Panc1 (cell line): ENCODE results near the gene GCN1. TPM values are rescaled to one million over a fixed set of nuclear protein-coding genes. Genes with fewer than 3 reads are reported as not detected.

ENCODE experiments used
- ATAC-seq: fragments of 200-7000 bp; cut with Tn5 transposase; 2 replicates; pipeline ENCODE4 v1.9.1; 2020; ENCODE audit warnings: mild to moderate bottlenecking, moderate library complexity
- BruUV-seq: library from RNA; stranded (reverse); fragments of 400-500 nt; replicated peaks from 2 replicates; lab custom pipeline; 2021; lab: Mats Ljungman, UMichigan
- CTCF ChIA-PET: fragments of 300-600 bp; sonication (Branson Sonifier 250); formaldehyde crosslinking; loops from one replicate; lab custom pipeline; 2022; ENCODE audit warnings: antibody characterized with exemption; lab: Charles Lee
- POLR2A ChIA-PET: fragments of 300-600 bp; sonication (Branson Sonifier 250); formaldehyde crosslinking; loops from one replicate; lab custom pipeline; 2022; ENCODE audit warnings: antibody characterized with exemption; lab: Charles Lee
- DNase-seq: peaks from one replicate; pipeline ENCODE4 v3.0.0-alpha.2; 2010; ENCODE audit warnings: low read depth, low spot score
- H3K27ac ChIP-seq: 2 replicates; pipeline ENCODE4 v1.5.1; 2011; ENCODE audit warnings: mild to moderate bottlenecking, low read length, inconsistent platforms
- H3K27me3 ChIP-seq: fragments of 200-500 bp; sonication (Bioruptor generic); 2 replicates; pipeline ENCODE4 v1.6.0; 2014; ENCODE audit warnings: low read length, inconsistent platforms; ENCODE audit not compliant: control insufficient read depth, insufficient read depth
- H3K36me3 ChIP-seq: fragments of 200-500 bp; sonication (Bioruptor generic); 2 replicates; pipeline ENCODE4 v1.5.1; 2014; ENCODE audit warnings: inconsistent platforms, mild to moderate bottlenecking, low read length, moderate library complexity; ENCODE audit not compliant: control insufficient read depth, insufficient read depth
- H3K4me1 ChIP-seq: 2 replicates; pipeline ENCODE4 v1.5.1; 2011; ENCODE audit warnings: inconsistent platforms, mild to moderate bottlenecking, low read length, moderate library complexity; ENCODE audit not compliant: control insufficient read depth, insufficient read depth
- H3K4me3 ChIP-seq, 2 experiments: 2 replicates each; pipeline ENCODE4 v1.5.1; 2011 to 2012; ENCODE audit warnings: low read depth in 2 of 2, low read length in 2 of 2, mild to moderate bottlenecking in 2 of 2, inconsistent platforms in 1 of 2, moderate library complexity in 1 of 2
- H3K9me3 ChIP-seq: fragments of 200-500 bp; sonication (Bioruptor generic); 2 replicates; pipeline ENCODE4 v1.5.1; 2014; ENCODE audit warnings: low read depth, mild to moderate bottlenecking, inconsistent platforms, low read length, moderate library complexity; ENCODE audit not compliant: control insufficient read depth, insufficient read depth
- POLR2AphosphoS5 ChIP-seq: IDR thresholded peaks from 2 replicates; pipeline ENCODE4 v1.6.1; 2012; ENCODE audit warnings: mild to moderate bottlenecking, low read depth, low read length, moderate library complexity
- SIN3A ChIP-seq: IDR thresholded peaks from 2 replicates; pipeline ENCODE4 v1.6.1; 2012; ENCODE audit warnings: low read depth, mild to moderate bottlenecking, low read length, moderate library complexity, borderline replicate concordance; ENCODE audit not compliant: insufficient read depth
- TCF7L2 ChIP-seq: IDR thresholded peaks from 2 replicates; pipeline ENCODE4 v1.6.1; 2011; ENCODE audit warnings: mild to moderate bottlenecking, low read depth, low read length, inconsistent platforms
- in situ Hi-C: cut with HindIII; loops from 2 replicates; pipeline ENCODE4 v1.10.0; 2016; ENCODE audit warnings: low sequenced_read_pairs, low pct_unique_long_range_greater_than_20kb
- intact Hi-C: fragments of 100-400 bp; cut with micrococcal nuclease; formaldehyde crosslinking; loops from one replicate; pipeline ENCODE4 v1.10.0; 2022; ENCODE audit not compliant: unreplicated experiment
- total RNA-seq: library from RNA; stranded (reverse); gene quantifications from one replicate; pipeline ENCODE4 v1.2.1, GENCODE V29; 2021; ENCODE audit not compliant: unreplicated experiment
- TF ChIP-seq, protein P1 (sequence below): fragments of 450-650 bp; IDR thresholded peaks from 2 replicates; pipeline ENCODE4 v1.5.1; 2017; ENCODE audit warnings: mild to moderate bottlenecking
- TF ChIP-seq, protein P2 (sequence below), 2 experiments: IDR thresholded peaks; 2 replicates each; pipeline ENCODE4 v1.6.1; 2011 to 2012; ENCODE audit warnings: low read depth in 2 of 2, control low read depth in 1 of 2, low read length in 1 of 2, mild to moderate bottlenecking in 1 of 2, moderate library complexity in 1 of 2; ENCODE audit not compliant: insufficient read depth in 1 of 2

The GCN1 gene
- total RNA-seq, 1 experiment from 2014 or later, result 175 TPM

DNA sequence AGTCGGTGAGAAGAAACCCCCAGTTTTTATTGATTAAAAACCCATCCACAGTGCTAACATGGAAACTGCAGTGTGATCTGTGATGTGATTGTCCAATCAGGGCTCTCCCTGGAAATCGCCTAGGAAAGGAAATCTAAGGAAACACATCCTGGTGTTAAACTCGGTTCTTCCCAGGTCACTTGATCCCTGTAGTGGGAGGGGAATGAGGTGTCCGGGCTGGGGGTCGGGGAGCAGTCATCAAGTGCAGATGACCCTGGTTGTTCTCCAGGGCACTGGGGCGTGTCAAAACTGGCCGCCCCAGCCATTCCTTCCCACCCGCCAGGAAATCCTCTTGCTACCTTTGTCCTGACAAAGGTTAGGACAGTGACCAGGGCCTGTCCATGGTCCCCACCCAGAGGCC lies 98.8 kb downstream of the GCN1 start:
- H3K4me3 ChIP-seq, result no peak overlapping the region
- in situ Hi-C loops, result no loop called here
- H3K4me1 ChIP-seq, result peaks cover 5% of the 10 kb centered on the region
- CTCF ChIA-PET, result no interaction called here
- POLR2A ChIA-PET, result interaction anchor here (0.6 kb wide), 1 partner anchor 609 kb away, joined by 10 read pairs; no protein-coding TSS in a partner anchor
- DNase-seq (no peak), ATAC-seq (no peak)
- no peaks in the 10 kb centered on the region for H3K27me3 ChIP-seq
- intact Hi-C loops, result no loop called here
- no peak for TF ChIP-seq SIN3A
- TF ChIP-seq, protein P1, sequence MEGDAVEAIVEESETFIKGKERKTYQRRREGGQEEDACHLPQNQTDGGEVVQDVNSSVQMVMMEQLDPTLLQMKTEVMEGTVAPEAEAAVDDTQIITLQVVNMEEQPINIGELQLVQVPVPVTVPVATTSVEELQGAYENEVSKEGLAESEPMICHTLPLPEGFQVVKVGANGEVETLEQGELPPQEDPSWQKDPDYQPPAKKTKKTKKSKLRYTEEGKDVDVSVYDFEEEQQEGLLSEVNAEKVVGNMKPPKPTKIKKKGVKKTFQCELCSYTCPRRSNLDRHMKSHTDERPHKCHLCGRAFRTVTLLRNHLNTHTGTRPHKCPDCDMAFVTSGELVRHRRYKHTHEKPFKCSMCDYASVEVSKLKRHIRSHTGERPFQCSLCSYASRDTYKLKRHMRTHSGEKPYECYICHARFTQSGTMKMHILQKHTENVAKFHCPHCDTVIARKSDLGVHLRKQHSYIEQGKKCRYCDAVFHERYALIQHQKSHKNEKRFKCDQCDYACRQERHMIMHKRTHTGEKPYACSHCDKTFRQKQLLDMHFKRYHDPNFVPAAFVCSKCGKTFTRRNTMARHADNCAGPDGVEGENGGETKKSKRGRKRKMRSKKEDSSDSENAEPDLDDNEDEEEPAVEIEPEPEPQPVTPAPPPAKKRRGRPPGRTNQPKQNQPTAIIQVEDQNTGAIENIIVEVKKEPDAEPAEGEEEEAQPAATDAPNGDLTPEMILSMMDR, result no peak
- TF ChIP-seq, protein P2, sequence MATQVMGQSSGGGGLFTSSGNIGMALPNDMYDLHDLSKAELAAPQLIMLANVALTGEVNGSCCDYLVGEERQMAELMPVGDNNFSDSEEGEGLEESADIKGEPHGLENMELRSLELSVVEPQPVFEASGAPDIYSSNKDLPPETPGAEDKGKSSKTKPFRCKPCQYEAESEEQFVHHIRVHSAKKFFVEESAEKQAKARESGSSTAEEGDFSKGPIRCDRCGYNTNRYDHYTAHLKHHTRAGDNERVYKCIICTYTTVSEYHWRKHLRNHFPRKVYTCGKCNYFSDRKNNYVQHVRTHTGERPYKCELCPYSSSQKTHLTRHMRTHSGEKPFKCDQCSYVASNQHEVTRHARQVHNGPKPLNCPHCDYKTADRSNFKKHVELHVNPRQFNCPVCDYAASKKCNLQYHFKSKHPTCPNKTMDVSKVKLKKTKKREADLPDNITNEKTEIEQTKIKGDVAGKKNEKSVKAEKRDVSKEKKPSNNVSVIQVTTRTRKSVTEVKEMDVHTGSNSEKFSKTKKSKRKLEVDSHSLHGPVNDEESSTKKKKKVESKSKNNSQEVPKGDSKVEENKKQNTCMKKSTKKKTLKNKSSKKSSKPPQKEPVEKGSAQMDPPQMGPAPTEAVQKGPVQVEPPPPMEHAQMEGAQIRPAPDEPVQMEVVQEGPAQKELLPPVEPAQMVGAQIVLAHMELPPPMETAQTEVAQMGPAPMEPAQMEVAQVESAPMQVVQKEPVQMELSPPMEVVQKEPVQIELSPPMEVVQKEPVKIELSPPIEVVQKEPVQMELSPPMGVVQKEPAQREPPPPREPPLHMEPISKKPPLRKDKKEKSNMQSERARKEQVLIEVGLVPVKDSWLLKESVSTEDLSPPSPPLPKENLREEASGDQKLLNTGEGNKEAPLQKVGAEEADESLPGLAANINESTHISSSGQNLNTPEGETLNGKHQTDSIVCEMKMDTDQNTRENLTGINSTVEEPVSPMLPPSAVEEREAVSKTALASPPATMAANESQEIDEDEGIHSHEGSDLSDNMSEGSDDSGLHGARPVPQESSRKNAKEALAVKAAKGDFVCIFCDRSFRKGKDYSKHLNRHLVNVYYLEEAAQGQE (IDR thresholded peaks at IDR 0.05; ENCODE audit: insufficient read depth in 1 of 2, low read depth in 2 of 2, low read length in 1 of 2), result no peak
- no peak for TF ChIP-seq POLR2AphosphoS5
- H3K9me3 ChIP-seq, result no peaks in the 10 kb centered on the region
- BruUV-seq, result TSS peak; percentile 76
- no peak overlapping the region for H3K27ac ChIP-seq
- no peaks in the 10 kb centered on the region; the same call in 1 of the 2 replicates for H3K36me3 ChIP-seq

DNA sequence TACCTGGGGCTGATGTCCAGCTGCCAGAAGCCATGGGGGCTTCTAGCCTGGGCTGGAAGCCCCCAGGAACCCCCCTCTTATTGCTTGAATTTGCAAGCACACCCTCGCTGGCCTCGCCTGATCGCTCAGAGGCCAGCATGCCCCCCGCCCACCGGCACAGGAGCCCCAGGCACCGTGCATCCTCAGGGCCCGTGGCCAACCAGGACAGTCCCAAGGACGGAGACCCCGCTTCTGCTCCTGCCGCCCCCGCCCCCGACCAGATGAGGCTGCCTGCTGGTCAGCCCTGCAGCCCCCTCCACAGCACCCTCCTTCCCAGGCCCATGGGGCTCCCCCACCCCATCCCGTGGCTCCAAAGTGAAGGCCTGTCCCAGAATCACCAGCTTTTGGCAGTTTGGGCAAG lies 99.2 kb downstream of the GCN1 start:
- ChIA-PET CTCF (no interaction called here), POLR2A (interaction anchor here (0.6 kb wide), 1 partner anchor 609 kb away, joined by 10 read pairs; no protein-coding TSS in a partner anchor)
- DNase-seq (no peak), ATAC-seq (no peak)
- Histone ChIP-seq H3K27ac (no peak overlapping the region), H3K9me3 (no peaks in the 10 kb centered on the region), H3K27me3 (no peaks in the 10 kb centered on the region), H3K4me3 (no peak overlapping the region), H3K36me3 (no peaks in the 10 kb centered on the region; the same call in 1 of the 2 replicates), H3K4me1 (peaks cover 5% of the 10 kb centered on the region)
- BruUV-seq, result no TSS peak
- no peak for TF ChIP-seq SIN3A
- TF ChIP-seq POLR2AphosphoS5, result no peak
- TF ChIP-seq, protein P1, result no peak
- TF ChIP-seq, protein P2 (IDR thresholded peaks at IDR 0.05; ENCODE audit: insufficient read depth in 1 of 2, low read depth in 2 of 2, low read length in 1 of 2), result no peak
- no peak for TF ChIP-seq TCF7L2
- intact Hi-C loops, result no loop called here
- in situ Hi-C loops, result no loop called here
